Measurements from ENCODE around the gene SLC18B1.

GRCh38 chr6:132731086-132731485, 67.4 kb downstream of the SLC18B1 start:
- TF ChIP-seq CTCF (IDR thresholded peaks at IDR 0.05) (no peak), POLR2A (IDR thresholded peaks at IDR 0.05) (no peak)

Measured in Peyer's patch (tissue), 4 donors.